Keratinocyte (primary cell): ENCODE measurements around the gene GPR63.

Source experiments
- EZH2 ChIP-seq: IDR thresholded peaks from one replicate; pipeline ENCODE4 v1.6.1; 2012; ENCODE audit warnings: inconsistent platforms, mild to moderate bottlenecking, low read length, moderate library complexity
- TF ChIP-seq, protein P1 (sequence below), 3 experiments: IDR thresholded peaks in 1 of 3; conservative IDR thresholded peaks in 1 of 3; optimal IDR thresholded peaks in 1 of 3; 2 replicates in 2 of 3; 3 replicates in 1 of 3; pipeline versions ENCODE3 to v1.5.1; 2011; ENCODE audit warnings: low read length in 3 of 3, mild to moderate bottlenecking in 3 of 3, moderate library complexity in 2 of 3, control low read depth in 1 of 3, inconsistent platforms in 1 of 3; ENCODE audit not compliant: insufficient read depth in 2 of 3; ENCODE audit errors: extremely low read depth in 1 of 3

DNA sequence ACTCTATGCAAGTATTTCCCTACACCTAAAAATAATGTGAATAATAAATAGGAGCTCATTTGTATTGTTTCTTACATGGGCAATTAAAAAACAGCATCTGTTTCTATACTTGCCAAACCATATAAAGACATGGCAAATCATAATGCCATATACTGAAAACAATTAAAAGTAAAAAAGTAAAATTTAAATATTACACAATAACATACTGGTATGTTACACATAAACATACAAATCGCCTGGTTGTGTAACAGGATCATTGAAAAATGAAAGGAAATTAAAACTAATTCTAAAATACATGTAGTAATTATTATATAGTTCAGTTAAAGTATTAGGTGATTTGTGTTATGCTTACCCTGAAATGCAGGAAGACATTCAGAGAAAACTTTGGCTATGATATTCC lies 49.2 kb upstream of the GPR63 start:
- TF ChIP-seq, protein P1, sequence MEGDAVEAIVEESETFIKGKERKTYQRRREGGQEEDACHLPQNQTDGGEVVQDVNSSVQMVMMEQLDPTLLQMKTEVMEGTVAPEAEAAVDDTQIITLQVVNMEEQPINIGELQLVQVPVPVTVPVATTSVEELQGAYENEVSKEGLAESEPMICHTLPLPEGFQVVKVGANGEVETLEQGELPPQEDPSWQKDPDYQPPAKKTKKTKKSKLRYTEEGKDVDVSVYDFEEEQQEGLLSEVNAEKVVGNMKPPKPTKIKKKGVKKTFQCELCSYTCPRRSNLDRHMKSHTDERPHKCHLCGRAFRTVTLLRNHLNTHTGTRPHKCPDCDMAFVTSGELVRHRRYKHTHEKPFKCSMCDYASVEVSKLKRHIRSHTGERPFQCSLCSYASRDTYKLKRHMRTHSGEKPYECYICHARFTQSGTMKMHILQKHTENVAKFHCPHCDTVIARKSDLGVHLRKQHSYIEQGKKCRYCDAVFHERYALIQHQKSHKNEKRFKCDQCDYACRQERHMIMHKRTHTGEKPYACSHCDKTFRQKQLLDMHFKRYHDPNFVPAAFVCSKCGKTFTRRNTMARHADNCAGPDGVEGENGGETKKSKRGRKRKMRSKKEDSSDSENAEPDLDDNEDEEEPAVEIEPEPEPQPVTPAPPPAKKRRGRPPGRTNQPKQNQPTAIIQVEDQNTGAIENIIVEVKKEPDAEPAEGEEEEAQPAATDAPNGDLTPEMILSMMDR (optimal IDR thresholded peaks at IDR 0.05 in 1 of 3, IDR thresholded peaks at IDR 0.05 in 1 of 3, conservative IDR thresholded peaks at IDR 0.05 in 1 of 3; ENCODE audit: extremely low read depth in 1 of 3, insufficient read depth in 2 of 3, low read length in 3 of 3), result no peak
- TF ChIP-seq EZH2, result no peak
